ENCODE results near the gene SECISBP2L. TPM values are rescaled to one million over a fixed set of nuclear protein-coding genes. Genes with fewer than 3 reads are reported as not detected.

The SECISBP2L gene
- total RNA-seq, 2 donors from 2014 or later = 39.6 to 46.4 TPM

DNA sequence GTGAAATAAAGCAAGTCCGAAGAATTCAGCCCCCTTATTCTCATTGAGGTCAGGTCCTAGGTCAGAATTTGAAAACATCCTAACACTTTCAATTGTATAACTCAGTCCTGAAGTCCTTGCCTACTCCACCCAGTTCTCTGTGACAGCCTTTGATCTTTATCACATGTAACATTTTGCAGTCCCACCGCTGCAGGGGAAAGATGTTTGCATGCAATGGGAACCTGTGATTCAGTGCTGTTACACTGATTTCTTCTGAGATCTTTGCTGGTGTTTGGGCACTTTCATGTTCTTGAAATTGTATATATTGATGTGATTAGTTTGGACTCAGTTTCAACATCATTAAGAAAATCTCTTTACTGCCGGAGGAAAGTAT is 18.0 kb upstream of the SECISBP2L start:
- WGBS = 45% methylated on average over 3 of the region's 3 CpGs
- H3K36me3 ChIP-seq = no peaks in the 10 kb centered on the region
- DNase-seq (ENCODE audit: low spot score) = no peak
- no peak overlapping the region for H3K4me3 ChIP-seq
- no peaks in the 10 kb centered on the region for H3K4me1 ChIP-seq (replicated peaks)
- intact Hi-C loops (cut with DNase I) = no loop called here
- H3K27me3 ChIP-seq (replicated peaks; ENCODE audit: insufficient read depth) = no peaks in the 10 kb centered on the region
- TF ChIP-seq POLR2A (IDR thresholded peaks at IDR 0.05) (no peak), POLR2AphosphoS5 (IDR thresholded peaks at IDR 0.05) (no peak)
- TF ChIP-seq, protein P1, sequence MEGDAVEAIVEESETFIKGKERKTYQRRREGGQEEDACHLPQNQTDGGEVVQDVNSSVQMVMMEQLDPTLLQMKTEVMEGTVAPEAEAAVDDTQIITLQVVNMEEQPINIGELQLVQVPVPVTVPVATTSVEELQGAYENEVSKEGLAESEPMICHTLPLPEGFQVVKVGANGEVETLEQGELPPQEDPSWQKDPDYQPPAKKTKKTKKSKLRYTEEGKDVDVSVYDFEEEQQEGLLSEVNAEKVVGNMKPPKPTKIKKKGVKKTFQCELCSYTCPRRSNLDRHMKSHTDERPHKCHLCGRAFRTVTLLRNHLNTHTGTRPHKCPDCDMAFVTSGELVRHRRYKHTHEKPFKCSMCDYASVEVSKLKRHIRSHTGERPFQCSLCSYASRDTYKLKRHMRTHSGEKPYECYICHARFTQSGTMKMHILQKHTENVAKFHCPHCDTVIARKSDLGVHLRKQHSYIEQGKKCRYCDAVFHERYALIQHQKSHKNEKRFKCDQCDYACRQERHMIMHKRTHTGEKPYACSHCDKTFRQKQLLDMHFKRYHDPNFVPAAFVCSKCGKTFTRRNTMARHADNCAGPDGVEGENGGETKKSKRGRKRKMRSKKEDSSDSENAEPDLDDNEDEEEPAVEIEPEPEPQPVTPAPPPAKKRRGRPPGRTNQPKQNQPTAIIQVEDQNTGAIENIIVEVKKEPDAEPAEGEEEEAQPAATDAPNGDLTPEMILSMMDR (IDR thresholded peaks at IDR 0.05) = no peak
- no peak overlapping the region for H3K27ac ChIP-seq
- no peaks in the 10 kb centered on the region for H3K9me3 ChIP-seq

DNA sequence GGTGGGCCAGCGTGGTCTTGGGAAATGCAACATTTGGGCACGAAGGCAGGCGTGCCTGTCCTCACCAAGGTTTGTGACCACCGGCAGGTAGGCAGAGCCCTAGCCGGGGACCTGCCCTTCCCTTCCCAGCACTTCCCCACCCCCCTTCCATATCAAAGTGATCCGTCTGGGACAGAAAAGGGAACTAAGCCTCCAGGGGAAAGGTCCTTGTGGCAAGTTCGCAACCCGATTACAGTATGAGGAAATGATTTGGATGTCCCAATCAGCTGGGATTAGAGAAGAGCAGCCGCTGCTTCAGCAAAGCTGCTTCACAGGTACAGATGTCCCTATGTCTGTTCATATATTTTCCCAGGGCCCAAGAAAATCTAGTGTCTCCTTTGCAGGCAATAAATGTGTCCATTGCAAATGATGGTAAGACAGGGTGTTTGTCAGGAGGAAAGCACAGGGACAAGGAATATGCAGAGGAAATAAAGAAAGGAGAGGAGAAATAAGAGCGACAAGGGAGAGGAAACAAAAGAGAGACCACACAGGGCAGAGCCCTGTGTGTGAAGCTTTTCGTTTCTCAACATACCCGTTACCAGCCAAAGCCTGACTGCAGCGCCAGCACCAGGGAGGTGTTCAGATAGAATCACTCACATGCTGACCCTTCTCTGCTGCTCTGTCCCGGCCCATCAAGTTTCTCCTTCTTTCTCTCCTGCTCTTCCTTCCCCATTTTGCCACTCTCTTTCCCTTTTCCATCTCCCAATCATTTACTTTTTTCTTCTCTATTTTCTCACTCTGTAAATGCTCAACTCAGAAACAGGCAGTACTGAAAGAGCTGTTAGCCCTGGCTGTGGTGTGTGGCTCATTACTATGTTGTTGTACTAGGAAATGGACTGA is 17.4 kb upstream of the SECISBP2L start:
- no peak for TF ChIP-seq POLR2AphosphoS5 (IDR thresholded peaks at IDR 0.05)
- TF ChIP-seq POLR2A (IDR thresholded peaks at IDR 0.05) = no peak
- TF ChIP-seq, protein P1 (IDR thresholded peaks at IDR 0.05) = no peak
- 70% methylated on average over 14 of the region's 14 CpGs for WGBS
- intact Hi-C loops (cut with DNase I) = no loop called here
- H3K4me3 ChIP-seq = no peak overlapping the region
- H3K27me3 ChIP-seq (replicated peaks; ENCODE audit: insufficient read depth) = no peaks in the 10 kb centered on the region
- H3K4me1 ChIP-seq (replicated peaks) = no peaks in the 10 kb centered on the region
- DNase-seq (ENCODE audit: low spot score) = no peak
- H3K36me3 ChIP-seq = no peaks in the 10 kb centered on the region
- H3K9me3 ChIP-seq = no peaks in the 10 kb centered on the region
- H3K27ac ChIP-seq = no peak overlapping the region

DNA sequence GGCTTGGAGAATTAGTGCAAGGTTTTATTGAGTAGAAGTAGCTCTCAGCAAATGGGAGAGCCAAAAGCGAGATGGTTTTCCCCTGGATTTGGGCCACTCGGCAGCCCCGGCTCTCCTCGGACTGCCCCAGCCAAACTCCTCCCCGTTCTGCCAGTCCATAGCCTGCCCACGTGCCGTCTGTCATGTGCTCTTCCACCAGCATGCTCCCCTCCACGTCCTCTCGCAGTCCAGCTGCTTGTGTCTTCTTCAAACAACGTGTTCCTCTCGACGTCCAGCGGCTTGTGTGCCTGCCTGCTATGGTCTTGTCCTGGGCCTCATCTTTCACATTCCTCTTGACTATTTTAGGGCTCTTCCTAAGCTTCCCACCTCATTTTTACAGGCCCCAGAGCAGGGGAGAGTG is 16.7 kb upstream of the SECISBP2L start:
- H3K4me1 ChIP-seq (replicated peaks) = no peaks in the 10 kb centered on the region
- WGBS = 65% methylated on average over 13 of the region's 13 CpGs
- no peak for DNase-seq (ENCODE audit: low spot score)
- H3K27ac ChIP-seq = no peak overlapping the region
- H3K4me3 ChIP-seq = no peak overlapping the region
- H3K27me3 ChIP-seq (replicated peaks; ENCODE audit: insufficient read depth) = no peaks in the 10 kb centered on the region
- TF ChIP-seq POLR2AphosphoS5 (IDR thresholded peaks at IDR 0.05) (no peak), POLR2A (IDR thresholded peaks at IDR 0.05) (no peak)
- TF ChIP-seq, protein P1 (IDR thresholded peaks at IDR 0.05) = no peak
- no peaks in the 10 kb centered on the region for H3K9me3 ChIP-seq
- intact Hi-C loops (cut with DNase I) = no loop called here
- no peaks in the 10 kb centered on the region for H3K36me3 ChIP-seq

DNA sequence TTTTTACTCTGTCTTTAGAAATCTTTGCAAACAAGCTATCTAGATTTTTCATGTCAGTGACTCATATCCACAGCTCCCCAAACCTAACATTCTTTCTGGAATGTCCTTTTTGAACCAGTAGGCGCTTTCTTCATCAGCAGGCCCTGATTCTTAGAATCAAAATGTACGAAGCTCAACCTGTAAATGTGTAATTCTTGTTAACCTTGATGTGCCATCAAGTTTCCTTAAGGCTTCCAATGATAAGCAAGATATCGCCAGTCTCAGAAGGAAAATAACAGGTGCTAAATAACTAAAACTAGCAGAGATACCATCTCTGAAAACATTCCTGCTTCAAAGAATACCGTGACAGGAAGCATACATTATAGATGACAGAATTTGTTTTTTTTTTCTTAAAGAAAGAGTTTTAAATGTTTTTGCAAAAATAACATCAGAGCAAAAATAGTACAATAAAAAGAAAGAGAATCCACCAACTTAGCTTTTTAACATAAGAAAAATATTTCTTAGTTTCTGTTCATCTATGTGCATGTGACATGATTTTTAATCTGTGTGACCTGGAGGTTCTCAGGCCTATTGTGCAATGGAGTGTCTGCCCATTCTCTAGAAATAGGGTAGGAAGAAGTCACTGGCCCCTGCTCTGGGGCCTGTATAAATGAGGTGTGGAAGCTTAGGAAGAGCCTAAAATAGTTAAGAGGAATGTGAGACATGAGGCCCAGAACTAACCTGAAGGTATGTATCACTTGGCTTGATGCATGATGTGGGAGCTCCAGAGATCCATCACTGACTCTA is 14.7 kb upstream of the SECISBP2L start:
- Histone ChIP-seq H3K4me3 (no peak overlapping the region), H3K9me3 (no peaks in the 10 kb centered on the region), H3K4me1 (replicated peaks) (no peaks in the 10 kb centered on the region), H3K27ac (no peak overlapping the region), H3K27me3 (replicated peaks; ENCODE audit: insufficient read depth) (no peaks in the 10 kb centered on the region), H3K36me3 (no peaks in the 10 kb centered on the region)
- DNase-seq (ENCODE audit: low spot score) = no peak
- TF ChIP-seq, protein P1 (IDR thresholded peaks at IDR 0.05) = no peak
- TF ChIP-seq POLR2AphosphoS5 (IDR thresholded peaks at IDR 0.05) (no peak), POLR2A (IDR thresholded peaks at IDR 0.05) (no peak)
- WGBS = 56% methylated on average over 4 of the region's 4 CpGs
- intact Hi-C loops (cut with DNase I) = no loop called here

All from prostate gland (tissue), 2 donors.